Measurements from ENCODE around the gene SLC22A3. TPM values are rescaled to one million over a fixed set of nuclear protein-coding genes. Genes with fewer than 3 reads are reported as not detected.
"Not testable (repeated sequence)": the region's sequence is repeated elsewhere in the genome, so short reads cannot be mapped to it uniquely, and the experiment has no call there.

Gene SLC22A3
- polyA plus RNA-seq, 3 donors: 2.8 to 11.3 (median 2.9) TPM

- WGBS, 3 donors: 77 to 87% (median 80%) methylated on average over 28 of the region's 28 CpGs
- no peak overlapping the region for H3K27ac ChIP-seq (ENCODE audit: low read depth, low read length)
These were observed 14.4 kb downstream of the SLC22A3 start for GRCh38 chr6:160362556-160362955.

DNA sequence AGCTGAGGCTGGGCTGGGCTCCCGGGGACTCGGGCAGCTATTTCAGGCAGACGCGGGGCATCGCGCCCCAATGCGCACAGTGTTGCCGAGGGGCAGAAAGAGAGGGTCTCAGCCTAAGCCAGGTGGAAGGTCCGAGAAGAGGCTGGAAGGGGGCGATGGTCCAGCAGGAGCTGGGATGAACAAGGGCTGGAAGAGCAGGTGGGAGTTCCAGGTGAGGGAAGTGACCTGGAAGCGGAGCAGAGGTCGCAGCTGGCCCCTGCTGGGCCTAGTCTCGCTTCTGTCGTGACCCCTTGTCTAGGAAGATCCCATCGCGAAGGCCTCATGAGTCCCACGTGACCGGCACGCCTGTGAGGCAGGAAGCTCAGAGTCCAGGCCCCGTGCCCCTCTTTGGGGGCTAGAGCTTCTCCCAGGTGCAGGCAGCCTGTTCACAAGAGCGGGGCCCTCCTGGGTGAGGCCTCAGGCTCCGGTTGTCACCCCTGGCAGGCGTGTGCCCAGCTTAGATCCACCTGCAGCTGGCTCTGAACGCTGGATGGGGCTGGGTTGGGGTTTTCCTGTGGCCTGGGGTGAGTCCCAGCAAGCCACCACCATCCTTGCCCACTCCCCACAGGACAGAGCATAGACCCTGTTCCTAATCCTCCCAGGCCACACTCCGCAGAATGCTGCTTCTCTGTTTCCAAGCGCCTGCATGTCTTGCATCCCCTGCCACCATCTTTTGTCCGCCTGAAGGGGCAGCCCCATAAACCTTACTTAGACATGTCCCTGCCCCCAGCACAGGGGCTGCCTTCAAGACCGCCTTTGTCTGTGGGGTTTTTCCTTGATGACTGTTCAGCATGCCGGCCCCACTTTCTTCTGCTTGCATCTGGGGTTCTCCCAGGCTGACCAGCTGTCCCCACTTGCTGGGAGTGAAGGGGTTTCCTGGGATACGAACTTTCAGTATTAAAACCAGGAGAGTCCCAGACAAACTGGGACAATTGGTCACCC is 15.1 kb downstream of the SLC22A3 start:
- WGBS, 3 donors: 90 to 94% (median 90%) methylated on average over 27 to 30 of the region's 30 CpGs
- H3K27ac ChIP-seq (ENCODE audit: low read depth, low read length): no peak overlapping the region

GRCh38 chr6:160365117-160365516 is 16.9 kb downstream of the SLC22A3 start:
- H3K27ac ChIP-seq (ENCODE audit: low read depth, low read length): no peak overlapping the region

DNA sequence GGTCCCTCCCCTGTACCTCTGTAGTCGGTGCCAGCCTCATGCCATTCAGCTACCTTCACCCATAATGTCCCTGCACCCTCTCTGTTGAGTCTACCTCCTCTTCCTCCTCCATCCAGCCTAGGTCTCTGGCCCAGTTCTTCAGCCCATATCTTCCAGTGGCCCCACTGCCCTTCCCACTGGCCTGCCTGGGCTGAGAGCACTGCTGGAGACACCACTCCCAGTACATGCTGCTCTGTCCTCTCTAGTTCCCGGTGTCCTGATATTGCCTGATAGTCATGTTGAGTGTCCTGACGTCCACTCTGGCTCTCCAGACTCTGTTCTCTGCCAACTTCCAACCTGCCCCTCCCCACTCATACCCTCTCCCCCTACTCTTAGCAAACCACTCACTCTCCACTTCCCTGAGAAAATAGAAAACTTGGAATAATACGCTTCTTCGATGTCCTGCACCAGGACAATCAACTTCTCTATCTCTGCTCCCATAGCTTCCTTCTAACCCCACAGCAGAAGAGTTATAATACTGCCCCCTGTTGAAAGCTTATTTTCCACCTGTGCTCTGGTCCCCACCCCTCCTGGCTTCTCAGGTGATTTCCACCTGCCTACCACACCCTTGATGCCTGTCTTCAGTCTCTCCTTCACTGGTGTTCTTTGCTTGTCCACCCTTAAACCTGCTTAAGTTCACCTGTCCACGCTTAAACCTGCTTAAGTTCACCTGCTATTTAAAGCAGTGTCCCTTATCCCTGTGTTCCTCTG is 19.8 kb downstream of the SLC22A3 start:
- H3K27ac ChIP-seq (ENCODE audit: low read depth, low read length): no peak overlapping the region
- WGBS, 3 donors: 81 to 90% (median 84%) methylated on average over 6 of the region's 6 CpGs

DNA sequence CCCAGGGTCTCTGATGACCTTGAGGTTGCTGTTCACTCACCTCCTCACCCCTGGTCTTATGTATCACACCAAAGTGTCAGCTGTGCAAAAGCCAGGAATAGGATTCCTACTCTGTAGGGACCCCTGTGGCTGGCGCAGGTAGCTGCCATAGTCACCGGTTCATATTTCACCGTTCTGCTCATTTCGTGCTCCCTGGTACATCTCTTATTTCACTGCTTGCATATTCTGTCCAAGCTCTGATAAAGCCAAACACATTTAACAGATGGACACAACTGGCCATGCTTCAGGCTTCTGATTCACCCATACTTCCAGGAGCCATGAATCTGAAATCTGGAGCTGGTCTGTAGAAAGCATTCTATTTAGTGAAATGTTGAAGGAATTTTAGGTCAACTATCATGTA is 20.5 kb downstream of the SLC22A3 start:
- 79 to 86% (median 80%) methylated on average over 4 of the region's 4 CpGs for WGBS, 3 donors
- H3K27ac ChIP-seq (ENCODE audit: low read depth, low read length): no peak overlapping the region

- H3K27ac ChIP-seq (ENCODE audit: low read depth, low read length): not testable (repeated sequence)
- WGBS, 3 donors: 74 to 78% (median 75%) methylated on average over 4 of the region's 4 CpGs
These were observed 25.4 kb downstream of the SLC22A3 start for GRCh38 chr6:160373601-160374000.

GRCh38 chr6:160374836-160375560 is 26.8 kb downstream of the SLC22A3 start:
- 55 to 92% (median 55%) methylated on average over 3 of the region's 3 CpGs for whole genome bisulfite sequencing, 3 donors
- H3K27ac ChIP-seq (ENCODE audit: low read depth, low read length): no peak overlapping the region

- H3K27ac ChIP-seq (ENCODE audit: low read depth, low read length): no peak overlapping the region
- 94 to 95% (median 95%) methylated on average over 2 of the region's 2 CpGs for WGBS, 3 donors
These were observed 27.4 kb downstream of the SLC22A3 start for GRCh38 chr6:160375561-160375949.

- no peak overlapping the region for H3K27ac ChIP-seq (ENCODE audit: low read depth, low read length)
- 92 to 98% (median 96%) methylated on average over 2 of the region's 2 CpGs for WGBS, 3 donors
These were observed 28.3 kb downstream of the SLC22A3 start for GRCh38 chr6:160376445-160376844.

GRCh38 chr6:160378218-160378617 is 30.0 kb downstream of the SLC22A3 start:
- 68 to 73% (median 69%) methylated on average over 5 of the region's 5 CpGs for WGBS, 3 donors

GRCh38 chr6:160378882-160379281 is 30.7 kb downstream of the SLC22A3 start:
- WGBS, 3 donors: 46 to 75% (median 64%) methylated on average over 4 of the region's 4 CpGs
- H3K27ac ChIP-seq (ENCODE audit: low read depth, low read length): no peak overlapping the region

More at GRCh38 chr6:160378218-160378617, 30.0 kb downstream of the SLC22A3 start:
- H3K27ac ChIP-seq (ENCODE audit: low read depth, low read length): no peak overlapping the region

DNA sequence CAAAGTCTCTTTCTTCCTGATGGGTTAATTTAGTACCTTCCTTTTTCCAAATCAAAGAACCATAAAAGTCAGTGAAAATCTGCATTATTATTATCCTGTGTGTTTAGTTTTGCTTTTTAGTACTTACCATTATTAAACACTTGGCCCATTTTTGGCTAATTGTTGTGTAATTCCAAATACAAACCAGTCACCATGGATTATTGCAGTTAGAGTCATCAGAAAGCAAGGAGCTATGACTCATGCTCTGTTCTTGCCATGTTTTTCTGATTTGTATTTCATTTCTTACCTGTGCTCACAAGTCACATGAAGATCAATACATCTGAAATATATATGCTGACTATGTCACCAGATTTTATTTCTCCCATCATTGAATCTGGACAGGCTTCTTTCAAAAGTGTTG is 31.3 kb downstream of the SLC22A3 start:
- no peak overlapping the region for H3K27ac ChIP-seq (ENCODE audit: low read depth, low read length)

DNA sequence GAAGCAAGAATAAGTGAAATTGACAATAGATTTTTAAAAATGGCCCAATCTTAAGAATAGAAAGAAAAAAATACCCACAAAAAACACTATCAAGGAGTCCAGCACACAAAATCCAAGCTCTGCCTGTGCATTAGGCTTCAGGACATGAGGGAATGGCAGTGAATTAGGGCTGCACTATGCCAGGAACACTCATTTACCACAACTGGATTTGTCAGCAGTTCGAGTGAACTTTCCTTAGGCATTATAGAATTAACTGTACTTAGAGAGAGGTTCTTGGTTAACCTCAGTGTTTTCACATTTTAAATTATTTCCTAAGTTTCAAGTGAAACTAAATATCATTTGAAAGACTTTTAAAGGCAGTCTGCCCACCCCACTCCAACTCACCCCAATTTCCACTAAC is 34.8 kb downstream of the SLC22A3 start:
- no peak overlapping the region for H3K27ac ChIP-seq (ENCODE audit: low read depth, low read length)
- WGBS, 3 donors: 73 to 91% (median 85%) methylated on average over 1 of the region's 1 CpG

GRCh38 chr6:160386869-160387530 is 38.8 kb downstream of the SLC22A3 start:
- H3K27ac ChIP-seq (ENCODE audit: low read depth, low read length): no peak overlapping the region
- 63 to 76% (median 64%) methylated on average over 5 of the region's 5 CpGs for WGBS, 3 donors

- no peak overlapping the region for H3K27ac ChIP-seq (ENCODE audit: low read depth, low read length)
- 60 to 66% (median 64%) methylated on average over 3 of the region's 3 CpGs for WGBS, 3 donors
These were observed 39.9 kb downstream of the SLC22A3 start for GRCh38 chr6:160387916-160388643.

- WGBS, 3 donors: 73 to 87% (median 80%) methylated on average over 4 of the region's 4 CpGs
- H3K27ac ChIP-seq (ENCODE audit: low read depth, low read length): no peak overlapping the region
These were observed 40.7 kb downstream of the SLC22A3 start for GRCh38 chr6:160388922-160389321.

DNA sequence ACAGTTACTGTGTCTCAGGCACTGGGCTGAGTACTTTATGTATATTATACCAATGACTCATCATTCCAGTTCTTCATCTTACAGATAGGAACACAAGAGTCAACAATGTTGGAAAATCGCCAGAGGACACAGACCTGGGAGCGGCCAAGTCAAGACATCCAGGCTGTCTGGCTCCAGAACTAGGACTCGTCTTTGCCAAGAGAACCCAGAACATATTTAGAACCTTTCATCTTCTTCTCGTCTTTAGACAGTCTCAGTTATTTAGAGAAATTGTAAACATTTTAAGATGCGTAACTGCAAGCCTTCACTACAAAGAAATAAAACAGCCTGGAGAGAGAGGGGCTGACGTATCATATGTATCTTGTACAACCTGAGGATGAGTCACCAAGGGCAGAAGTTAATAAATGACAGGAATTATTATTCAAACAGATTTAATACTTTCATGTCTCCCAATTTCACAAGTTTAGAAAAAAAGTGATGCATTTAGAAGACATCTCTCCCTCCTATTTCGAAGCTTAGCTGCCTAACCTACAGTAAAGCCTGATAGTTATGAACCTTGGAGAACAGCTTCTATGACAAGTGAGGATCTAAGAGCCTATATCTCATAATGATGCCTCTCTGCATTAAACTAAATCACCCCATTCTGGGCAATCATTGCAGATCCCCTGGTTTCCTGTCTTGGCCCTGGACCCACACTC is 43.4 kb downstream of the SLC22A3 start:
- WGBS, 3 donors: 69 to 77% (median 71%) methylated on average over 7 of the region's 7 CpGs
- no peak overlapping the region for H3K27ac ChIP-seq (ENCODE audit: low read depth, low read length)

All from adipose tissue (tissue), 3 donors.